ENCODE measurements around the gene MCCC2. TPM values are rescaled to one million over a fixed set of nuclear protein-coding genes. Genes with fewer than 3 reads are reported as not detected.

Gene MCCC2
- polyA plus RNA-seq, 1 donor from 2014 or later: 8.8 TPM

GRCh38 chr5:71586052-71586940 lies 844 bp upstream of the MCCC2 start:
- H3K4me3 ChIP-seq (ENCODE audit: low read length): peak overlapping the region; percentile 98
- H3K79me2 ChIP-seq (replicated peaks; ENCODE audit: insufficient read depth, low read length): no peaks in the 10 kb centered on the region
- no peaks in the 10 kb centered on the region for H3K36me3 ChIP-seq (ENCODE audit: insufficient read depth, low read length)
- H3K9me3 ChIP-seq (ENCODE audit: low read length): no peaks in the 10 kb centered on the region
- TF ChIP-seq CTCF (IDR thresholded peaks at IDR 0.05; ENCODE audit: poor library complexity, severe bottlenecking): no peak
- no peak for TF ChIP-seq SMC3 (conservative IDR thresholded peaks at IDR 0.05; ENCODE audit: poor library complexity)
- H3K9me2 ChIP-seq (ENCODE audit: insufficient read depth, low read length): no peaks in the 10 kb centered on the region
- H4K20me1 ChIP-seq (ENCODE audit: insufficient read depth): no peaks in the 10 kb centered on the region
- peak overlapping the region; percentile 70 for H3K9ac ChIP-seq (ENCODE audit: low read length)
- H2AFZ ChIP-seq (ENCODE audit: low read depth, low read length): peak overlapping the region; percentile 80
- H3K27me3 ChIP-seq (ENCODE audit: insufficient read depth, low read depth, low read length): no peaks in the 10 kb centered on the region
- no peaks in the 10 kb centered on the region for H3F3A ChIP-seq (ENCODE audit: insufficient read depth, low read length, poor library complexity, severe bottlenecking)
- H3K27ac ChIP-seq (ENCODE audit: low read length): no peak overlapping the region
- H3K4me2 ChIP-seq (ENCODE audit: low read length): peak overlapping the region; percentile 70

GRCh38 chr5:71587766-71588532 lies 809 bp downstream of the MCCC2 start:
- H3K9me2 ChIP-seq (ENCODE audit: insufficient read depth, low read length): no peaks in the 10 kb centered on the region
- peak overlapping the region; percentile 98 for H3K4me3 ChIP-seq (ENCODE audit: low read length)
- no peaks in the 10 kb centered on the region for H3K36me3 ChIP-seq (ENCODE audit: insufficient read depth, low read length)
- no peak for TF ChIP-seq MXI1 (conservative IDR thresholded peaks at IDR 0.05; ENCODE audit: poor library complexity, severe bottlenecking)
- no peak for TF ChIP-seq POLR2AphosphoS5 (IDR thresholded peaks at IDR 0.05)
- no peak for TF ChIP-seq RAD21 (conservative IDR thresholded peaks at IDR 0.05)
- no peak for TF ChIP-seq EZH2 (IDR thresholded peaks at IDR 0.05; ENCODE audit: borderline replicate concordance, insufficient read depth, low read length, poor library complexity, severe bottlenecking)
- no peak for TF ChIP-seq SMC3 (conservative IDR thresholded peaks at IDR 0.05; ENCODE audit: poor library complexity)
- no peak for TF ChIP-seq TAF1 (IDR thresholded peaks at IDR 0.05; ENCODE audit: low read depth)
- TF ChIP-seq CTCF (IDR thresholded peaks at IDR 0.05; ENCODE audit: poor library complexity, severe bottlenecking): no peak
- no peak for TF ChIP-seq EP300 (conservative IDR thresholded peaks at IDR 0.05; ENCODE audit: poor library complexity, severe bottlenecking)
- no peak for TF ChIP-seq REST (IDR thresholded peaks at IDR 0.05; ENCODE audit: borderline replicate concordance)
- H3F3A ChIP-seq (ENCODE audit: insufficient read depth, low read length, poor library complexity, severe bottlenecking): no peaks in the 10 kb centered on the region
- no peaks in the 10 kb centered on the region for H3K27me3 ChIP-seq (ENCODE audit: insufficient read depth, low read depth, low read length)
- H3K27ac ChIP-seq (ENCODE audit: low read length): no peak overlapping the region
- peak overlapping the region; percentile 93 for H2AFZ ChIP-seq (ENCODE audit: low read depth, low read length)
- no peaks in the 10 kb centered on the region for H3K9me3 ChIP-seq (ENCODE audit: low read length)
- no peaks in the 10 kb centered on the region for H3K79me2 ChIP-seq (replicated peaks; ENCODE audit: insufficient read depth, low read length)
- H4K20me1 ChIP-seq (ENCODE audit: insufficient read depth): no peaks in the 10 kb centered on the region
- peak overlapping the region; percentile 70 for H3K9ac ChIP-seq (ENCODE audit: low read length)
- peak overlapping the region; percentile 7 for H3K4me2 ChIP-seq (ENCODE audit: low read length)
